Chondrocyte (in vitro differentiated cells): Measurements from ENCODE around the gene SOX9. TPM values are rescaled to one million over a fixed set of nuclear protein-coding genes. Genes with fewer than 3 reads are reported as not detected.

Experiments used
- DNase-seq: peaks from one replicate; pipeline ENCODE4 v3.0.0; 2021; ENCODE audit warnings: mixed read lengths, low spot score
- H3K27ac Mint-ChIP-seq: one replicate; pipeline ENCODE4 v1.8.0; 2021; ENCODE audit warnings: mild to moderate bottlenecking, moderate library complexity, mixed read lengths; ENCODE audit not compliant: unreplicated experiment
- H3K27me3 Mint-ChIP-seq: 2 replicates; pipeline ENCODE4 v1.8.0; 2021; ENCODE audit warnings: low read depth, mixed read lengths
- H3K36me3 Mint-ChIP-seq: 2 replicates; pipeline ENCODE4 v1.8.0; 2021; ENCODE audit warnings: low read depth, mixed read lengths
- H3K4me1 Mint-ChIP-seq: 2 replicates; pipeline ENCODE4 v1.8.0; 2021; ENCODE audit warnings: low read depth, mild to moderate bottlenecking, mixed read lengths
- H3K4me3 Mint-ChIP-seq: one replicate; pipeline ENCODE4 v1.8.0; 2021; ENCODE audit warnings: mild to moderate bottlenecking, moderate library complexity, mixed read lengths; ENCODE audit not compliant: unreplicated experiment
- H3K9me3 Mint-ChIP-seq: 2 replicates; pipeline ENCODE4 v1.8.0; 2021; ENCODE audit warnings: low read depth, mixed read lengths
- CTCF ChIP-seq: fragments of 200-600 bp; sonication (generic); IDR thresholded peaks from 2 replicates; pipeline ENCODE4 v1.5.0; 2021; ENCODE audit warnings: antibody characterized with exemption, mild to moderate bottlenecking, moderate library complexity
- total RNA-seq: library from RNA; stranded (reverse); gene quantifications from 3 replicates; pipeline ENCODE4 v1.2.1, GENCODE V29; 2021

SOX9 gene
- total RNA-seq, 1 donor from 2014 or later: 9.5 TPM

GRCh38 chr17:72119077-72119872 lies 1.5 kb upstream of the SOX9 start:
- TF ChIP-seq CTCF: no peak
- H3K4me3 Mint-ChIP-seq: peak overlapping the region; percentile 98
- DNase-seq: no peak
- H3K27ac Mint-ChIP-seq: no peak overlapping the region
- peaks cover 49% of the 10 kb centered on the region for H3K4me1 Mint-ChIP-seq
- no peaks in the 10 kb centered on the region for H3K9me3 Mint-ChIP-seq
- H3K36me3 Mint-ChIP-seq: peaks cover 9% of the 10 kb centered on the region
- H3K27me3 Mint-ChIP-seq: peaks cover 20% of the 10 kb centered on the region

- Mint-ChIP-seq H3K27ac (peak overlapping the region; percentile 49), H3K4me3 (peak overlapping the region; percentile 98), H3K9me3 (no peaks in the 10 kb centered on the region), H3K27me3 (peaks cover 20% of the 10 kb centered on the region), H3K36me3 (peaks cover 11% of the 10 kb centered on the region), H3K4me1 (peaks cover 53% of the 10 kb centered on the region)
- DNase-seq: no peak
- peak; percentile 29 for TF ChIP-seq CTCF
These were observed 763 bp upstream of the SOX9 start for GRCh38 chr17:72119873-72120641.

- no peak for DNase-seq
- H3K9me3 Mint-ChIP-seq: no peaks in the 10 kb centered on the region
- peaks cover 16% of the 10 kb centered on the region for H3K27me3 Mint-ChIP-seq
- H3K4me3 Mint-ChIP-seq: peak overlapping the region; percentile 98
- H3K4me1 Mint-ChIP-seq: peaks cover 55% of the 10 kb centered on the region
- TF ChIP-seq CTCF: peak; percentile 43
- H3K36me3 Mint-ChIP-seq: peaks cover 11% of the 10 kb centered on the region
- peak overlapping the region; percentile 83 for H3K27ac Mint-ChIP-seq
These were observed 567 bp downstream of the SOX9 start for GRCh38 chr17:72121164-72122009.

GRCh38 chr17:72122010-72122764 lies 1.4 kb downstream of the SOX9 start:
- Mint-ChIP-seq H3K4me3 (peak overlapping the region; percentile 98), H3K27me3 (peaks cover 8% of the 10 kb centered on the region), H3K36me3 (peaks cover 11% of the 10 kb centered on the region), H3K27ac (peak overlapping the region; percentile 83), H3K4me1 (peaks cover 55% of the 10 kb centered on the region), H3K9me3 (no peaks in the 10 kb centered on the region)
- no peak for DNase-seq
- no peak for TF ChIP-seq CTCF
